GM19193 (cell line): Measurements from ENCODE around the gene TTLL6.

Source experiments
- POLR2A ChIP-seq: IDR thresholded peaks from 4 replicates; pipeline ENCODE4 v1.6.1; 2011; ENCODE audit not compliant: insufficient read depth, insufficient read length; ENCODE audit errors: extremely low read depth

The TTLL6 gene

DNA sequence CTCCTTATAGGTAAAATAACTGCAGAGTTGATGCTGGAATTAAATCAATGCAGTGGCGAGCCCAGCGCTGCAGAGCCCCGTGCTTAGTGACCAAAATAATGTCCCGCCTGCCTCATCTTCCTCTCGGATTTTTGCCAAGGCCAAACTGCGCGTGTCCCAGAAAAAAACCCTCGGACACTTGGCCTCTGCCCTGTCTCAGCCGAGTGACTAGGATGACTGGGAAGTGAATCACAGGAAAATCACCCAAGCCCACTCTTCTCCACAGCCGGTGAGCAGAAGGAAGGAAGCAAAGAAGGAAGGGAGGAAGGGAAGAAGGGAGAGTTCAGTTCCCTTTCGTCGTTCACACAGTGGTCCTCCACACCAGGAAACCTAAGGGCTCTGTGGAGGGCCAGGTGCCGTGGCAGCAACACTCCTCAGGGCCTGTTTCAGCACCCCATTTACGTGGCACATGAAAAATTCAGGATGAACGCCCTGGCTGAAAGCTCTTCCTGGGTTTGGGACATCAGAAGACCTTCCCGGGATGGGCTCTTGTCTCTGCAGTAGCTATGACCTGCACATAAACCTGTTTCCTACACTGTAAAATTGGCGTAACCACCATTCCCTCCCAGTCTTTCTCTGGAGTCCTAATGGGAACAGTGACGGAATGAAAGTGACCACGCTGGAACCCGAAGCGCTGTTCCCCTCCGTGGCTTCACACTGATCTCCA, 63.1 kb downstream of the TTLL6 start:
- TF ChIP-seq POLR2A, result no peak

DNA sequence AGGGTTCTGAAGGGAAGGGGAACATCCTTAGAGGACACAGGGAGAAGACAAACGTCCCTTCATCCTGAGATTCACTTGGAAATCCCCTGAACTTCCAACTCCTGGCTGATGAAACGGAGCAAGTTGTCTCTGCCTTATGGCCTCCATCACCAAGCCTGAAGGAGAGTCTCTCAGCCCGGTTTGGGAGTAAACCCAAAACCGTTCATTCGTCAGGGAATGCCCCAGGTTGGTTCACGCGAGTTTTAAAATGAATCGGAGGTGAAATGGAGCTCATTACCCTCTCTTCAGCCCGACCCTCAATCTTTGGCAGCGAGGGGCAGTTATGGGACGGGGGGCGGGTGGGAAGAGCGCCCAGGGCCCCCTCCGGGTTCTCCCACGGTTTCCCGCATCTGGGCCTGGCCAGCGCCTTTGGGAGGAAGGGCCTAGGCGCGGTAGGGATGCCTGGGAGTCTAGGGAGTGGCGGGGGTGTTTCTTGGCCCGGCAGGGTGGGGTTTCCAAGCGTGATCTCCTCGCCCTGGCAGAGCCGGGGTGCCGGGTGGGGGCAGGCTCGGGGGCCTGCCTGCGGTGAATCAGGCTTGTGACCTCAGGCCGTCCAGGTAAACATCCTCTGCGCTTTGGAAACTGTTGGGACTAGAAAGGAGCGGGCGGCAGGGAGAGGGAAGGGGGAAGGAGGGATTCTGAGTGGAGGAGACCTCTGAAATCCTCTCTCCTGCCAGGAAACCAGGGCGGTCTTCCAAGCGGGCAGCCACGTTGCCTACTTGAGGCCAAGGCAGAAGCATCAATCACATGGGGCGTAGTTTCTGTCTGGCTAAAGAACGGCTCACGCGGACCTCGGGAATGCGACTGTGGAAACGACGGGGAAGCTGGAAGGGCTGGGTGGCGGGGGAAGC, 64.4 kb downstream of the TTLL6 start:
- TF ChIP-seq POLR2A, result no peak

DNA sequence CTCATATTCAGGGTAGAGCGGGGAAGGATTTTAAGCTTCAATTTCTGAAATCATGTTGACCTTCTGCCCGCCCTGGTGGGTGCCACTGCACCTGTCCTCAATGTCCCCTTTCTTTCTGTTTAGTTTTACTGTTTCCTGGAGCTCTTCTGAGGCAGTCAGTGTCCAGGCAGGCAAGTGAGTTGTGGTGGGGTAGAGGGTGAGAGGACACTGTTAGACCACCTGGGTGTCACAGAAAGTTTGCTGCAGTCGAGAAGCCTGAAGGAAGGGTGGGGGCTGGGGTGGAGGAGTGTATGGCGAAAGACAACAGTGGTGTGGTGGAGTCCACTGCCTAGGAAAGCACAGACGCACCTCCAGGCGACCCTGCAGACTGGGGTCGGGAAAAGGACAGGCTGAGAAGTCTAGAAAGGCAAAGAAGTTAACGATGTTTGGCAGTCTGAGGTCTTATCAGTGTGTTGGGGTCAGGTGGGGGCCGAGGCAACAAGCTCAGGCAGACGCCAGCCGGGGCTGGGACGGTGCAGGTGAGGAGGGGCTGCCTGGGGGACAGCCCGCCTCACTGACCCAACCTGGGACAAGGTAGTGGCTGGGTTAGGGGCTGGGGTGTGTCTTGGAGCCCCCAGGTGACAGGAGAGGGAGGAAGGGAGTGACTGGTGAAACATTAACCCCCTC, 65.2 kb downstream of the TTLL6 start:
- TF ChIP-seq POLR2A, result no peak

DNA sequence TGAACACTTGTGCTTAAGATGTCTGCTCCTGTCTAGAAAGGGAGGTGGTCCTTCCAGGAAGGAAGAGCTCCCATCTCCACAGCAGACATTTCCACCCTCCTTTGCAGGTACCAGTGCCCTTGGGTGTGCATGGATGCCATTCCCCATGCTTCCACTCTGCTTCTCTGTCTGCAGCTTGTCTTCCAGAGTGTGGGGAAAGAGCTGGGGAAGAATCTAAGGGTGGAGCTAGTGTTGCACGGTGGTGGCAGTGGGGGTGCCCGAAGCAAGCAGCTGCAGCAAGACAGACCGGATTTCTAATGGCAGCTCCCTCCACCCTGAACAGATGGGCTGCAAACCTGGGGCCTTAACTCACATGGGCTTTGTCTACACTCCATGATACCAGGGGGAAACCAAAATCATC, 65.9 kb downstream of the TTLL6 start:
- TF ChIP-seq POLR2A, result no peak

DNA sequence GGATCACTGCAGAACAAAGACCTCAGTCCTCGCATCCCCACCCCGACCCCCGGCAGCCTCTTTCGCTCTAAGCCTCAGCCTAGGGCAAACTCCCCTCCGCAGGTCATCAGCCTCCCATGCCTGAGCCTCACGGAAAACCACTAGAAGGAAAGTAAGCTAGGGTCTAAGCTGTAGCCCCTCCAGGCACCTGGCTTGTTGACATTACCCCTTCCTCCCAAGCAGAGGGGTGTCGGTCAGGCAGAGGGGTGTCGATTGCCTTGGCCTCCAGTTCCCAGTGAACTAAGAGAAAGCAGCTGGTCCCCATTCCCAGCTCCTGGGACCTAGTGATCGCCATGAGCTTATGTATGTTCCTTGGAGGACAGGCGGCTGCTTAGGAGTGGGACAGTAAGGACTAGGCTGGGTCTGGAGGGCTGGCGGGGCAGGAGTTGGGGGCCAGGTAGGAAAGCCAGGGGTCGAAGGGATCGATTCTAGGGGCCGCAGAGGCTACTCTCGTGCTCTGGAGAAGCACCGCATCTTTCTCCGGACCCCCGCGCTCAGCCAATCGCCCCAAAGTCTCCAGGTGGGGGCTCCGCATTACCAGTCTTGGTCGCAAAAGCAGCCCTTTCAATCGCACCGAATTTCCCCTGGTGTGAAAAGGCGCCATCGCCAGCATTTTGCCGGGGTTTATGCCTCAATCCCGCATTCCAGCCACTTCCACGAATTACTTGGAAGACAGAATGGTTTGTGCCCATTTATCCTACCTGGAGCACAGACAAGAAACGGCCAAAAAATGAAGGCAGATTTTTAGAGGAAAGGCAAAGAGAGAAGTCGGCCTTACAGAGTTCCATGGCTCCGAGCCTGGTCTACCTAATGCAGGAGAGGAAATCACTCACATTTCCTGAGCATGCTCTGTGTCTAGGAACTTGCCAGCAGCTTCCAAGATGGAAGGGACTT, 67.1 kb downstream of the TTLL6 start:
- no peak for TF ChIP-seq POLR2A

DNA sequence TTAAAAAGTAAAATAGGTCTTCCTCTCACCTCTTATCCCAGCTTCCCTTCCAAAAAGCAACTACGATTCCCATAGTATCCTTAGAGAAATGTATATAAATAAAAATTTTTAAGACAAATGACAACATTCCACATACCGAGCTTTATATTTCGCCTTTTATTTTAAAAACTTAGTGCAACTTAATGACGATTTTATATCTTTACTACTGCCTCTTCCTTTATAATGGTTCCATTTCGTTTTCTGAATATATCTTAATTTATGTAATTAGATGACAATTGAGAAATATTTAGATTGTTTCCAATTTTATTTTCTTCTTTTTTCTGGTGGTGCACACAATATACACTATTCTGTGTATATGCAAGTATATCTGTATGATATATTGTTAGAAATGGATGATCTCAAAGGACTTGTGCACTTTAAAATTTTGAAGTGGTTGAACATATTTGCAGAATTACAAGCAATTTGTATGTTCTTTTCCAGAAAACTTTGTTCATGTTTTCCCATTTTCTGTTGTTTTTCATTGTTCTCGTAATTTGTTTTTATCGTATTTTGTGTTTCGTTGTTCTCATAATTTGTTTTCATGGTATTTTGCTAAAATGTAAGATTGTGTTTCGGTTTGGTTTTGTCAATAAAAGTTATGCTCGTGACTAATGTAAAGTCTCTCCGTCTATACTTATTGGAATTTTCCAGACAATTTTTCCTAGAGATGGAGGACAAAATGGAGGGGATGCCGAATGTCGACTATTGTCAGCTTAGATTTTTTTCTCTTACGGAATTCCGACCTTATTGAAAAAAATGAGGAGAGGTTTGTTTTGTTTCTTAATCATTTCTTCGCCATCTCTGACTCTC, 68.1 kb downstream of the TTLL6 start:
- no peak for TF ChIP-seq POLR2A

DNA sequence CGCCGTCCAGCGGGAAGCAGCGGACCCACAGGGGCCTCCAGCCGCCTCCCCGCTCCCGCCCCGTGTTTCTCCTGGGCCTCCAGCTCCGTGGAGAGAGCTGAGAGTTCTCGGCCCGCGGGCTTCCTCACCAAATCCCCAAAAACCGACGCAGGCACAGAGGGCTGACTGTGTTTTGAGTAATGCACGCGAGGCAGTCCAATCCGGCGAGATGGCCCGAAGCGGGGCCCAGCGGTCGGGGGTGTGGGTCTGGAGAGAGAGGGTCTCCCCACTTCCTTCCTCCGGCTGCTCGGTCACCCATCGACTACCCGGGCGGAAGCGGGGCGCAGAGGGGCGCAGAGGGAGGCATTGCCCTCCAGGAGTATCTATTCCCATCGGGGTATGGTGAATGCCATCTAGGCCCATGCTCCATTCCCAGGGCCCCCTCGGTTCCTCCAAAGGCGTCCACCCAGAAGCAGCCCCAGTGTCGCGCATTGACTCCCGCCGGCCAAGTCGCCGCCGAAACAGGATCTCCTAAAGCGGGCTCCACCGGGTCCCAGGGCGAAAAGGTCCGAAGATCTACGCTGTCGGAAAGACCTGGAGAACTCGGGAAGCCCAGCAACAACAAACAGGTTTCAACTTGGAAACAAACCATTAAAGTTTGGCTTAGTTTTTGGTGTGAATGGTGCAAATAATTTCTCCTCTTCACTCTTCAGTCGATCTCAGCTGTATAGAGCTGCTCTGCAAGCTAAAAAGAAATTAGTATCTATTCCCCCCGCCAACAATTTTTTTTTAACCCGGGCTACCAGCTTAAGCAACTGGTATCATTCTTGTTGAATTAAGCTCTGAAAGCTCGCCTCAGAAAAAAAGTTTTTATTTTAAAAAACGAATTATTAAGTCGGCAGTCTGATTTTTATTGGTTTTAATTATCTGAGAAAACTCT, 69.3 kb downstream of the TTLL6 start:
- no peak for TF ChIP-seq POLR2A

DNA sequence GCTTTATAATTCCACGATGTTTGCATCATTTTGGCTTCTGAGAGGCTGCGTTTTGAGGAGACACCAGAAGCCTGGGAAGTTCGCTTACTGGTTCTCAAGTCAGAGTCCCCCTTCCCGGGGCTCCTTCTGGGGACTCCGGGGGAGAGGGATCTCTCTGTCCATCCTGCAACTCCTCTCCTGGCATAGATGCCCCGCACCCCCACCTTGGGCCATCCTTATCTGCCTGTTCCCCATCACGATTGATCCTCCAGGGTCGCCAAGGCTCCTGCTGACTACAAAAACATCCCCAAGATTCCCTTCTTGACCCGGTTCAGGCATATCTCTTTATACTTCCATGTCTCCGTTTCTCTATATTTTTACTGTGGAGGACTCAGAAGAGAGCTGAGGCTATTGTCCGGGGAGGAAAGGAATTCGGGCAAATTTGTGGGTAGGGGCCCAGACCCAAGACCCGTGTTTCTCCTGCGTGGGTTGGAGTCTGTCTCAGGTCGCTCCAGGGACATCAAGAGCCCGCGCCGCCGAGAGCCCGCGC, 70.0 kb downstream of the TTLL6 start:
- no peak for TF ChIP-seq POLR2A

DNA sequence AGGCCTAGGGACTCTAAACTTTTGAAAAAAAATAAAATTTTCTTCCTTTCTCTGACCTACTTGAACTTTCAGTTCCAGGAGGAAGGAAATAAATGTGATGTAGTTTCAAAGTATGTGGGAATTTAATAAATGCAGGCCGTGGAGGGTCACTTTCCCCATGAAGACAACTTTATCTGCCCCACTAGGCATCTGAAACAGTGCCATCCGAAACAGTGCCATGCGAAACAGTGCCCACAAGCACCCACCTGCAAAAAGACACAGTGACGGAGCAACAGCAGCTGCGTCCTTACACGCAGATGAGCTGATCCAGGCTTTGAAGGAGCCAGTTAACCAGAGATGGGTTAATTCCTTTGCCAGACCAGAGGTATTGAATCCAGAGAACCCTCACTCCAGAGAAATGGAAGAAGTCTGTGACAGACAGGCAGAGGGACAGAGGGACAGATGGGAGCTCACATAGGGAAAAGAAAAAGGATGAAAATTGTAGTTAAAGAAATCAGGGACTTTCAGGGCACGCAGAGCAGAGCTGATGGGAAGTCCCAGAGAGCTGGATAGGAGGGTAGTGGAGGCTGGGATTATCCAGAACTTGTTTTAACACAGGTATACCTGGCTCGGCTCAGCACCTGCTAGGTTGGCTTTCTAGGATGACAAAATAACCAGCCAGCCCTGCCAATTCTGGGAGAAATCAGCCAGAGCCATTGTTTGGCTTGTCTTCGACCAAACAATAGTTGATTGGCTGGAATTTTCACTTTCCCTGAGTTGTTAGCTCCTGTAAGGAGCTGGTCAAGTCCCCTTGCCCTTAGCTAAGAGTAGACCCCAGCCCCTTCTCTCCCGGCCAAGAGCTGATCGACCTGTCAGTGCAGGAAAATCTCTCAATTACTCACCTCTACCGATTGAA, 71.4 kb downstream of the TTLL6 start:
- TF ChIP-seq POLR2A, result no peak

DNA sequence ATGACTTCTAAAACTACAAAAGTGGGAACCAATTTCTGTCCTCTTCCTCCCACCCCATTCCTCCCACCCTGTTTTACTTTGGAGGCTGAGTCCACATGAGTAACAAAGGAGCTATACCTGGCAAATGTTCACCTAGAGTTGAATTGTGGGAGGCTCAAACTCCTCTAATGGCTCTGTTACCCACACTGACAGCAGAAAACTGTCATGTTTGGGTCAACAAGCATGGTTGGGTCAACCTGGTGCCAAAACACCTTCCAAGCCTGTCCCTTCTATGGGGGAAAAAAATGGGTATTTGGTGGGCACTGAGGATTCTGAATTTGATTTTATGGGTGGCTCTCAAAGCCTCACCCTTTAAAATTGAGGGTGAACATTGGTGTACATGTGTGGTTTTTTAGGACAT, 76.5 kb downstream of the TTLL6 start:
- no peak for TF ChIP-seq POLR2A

DNA sequence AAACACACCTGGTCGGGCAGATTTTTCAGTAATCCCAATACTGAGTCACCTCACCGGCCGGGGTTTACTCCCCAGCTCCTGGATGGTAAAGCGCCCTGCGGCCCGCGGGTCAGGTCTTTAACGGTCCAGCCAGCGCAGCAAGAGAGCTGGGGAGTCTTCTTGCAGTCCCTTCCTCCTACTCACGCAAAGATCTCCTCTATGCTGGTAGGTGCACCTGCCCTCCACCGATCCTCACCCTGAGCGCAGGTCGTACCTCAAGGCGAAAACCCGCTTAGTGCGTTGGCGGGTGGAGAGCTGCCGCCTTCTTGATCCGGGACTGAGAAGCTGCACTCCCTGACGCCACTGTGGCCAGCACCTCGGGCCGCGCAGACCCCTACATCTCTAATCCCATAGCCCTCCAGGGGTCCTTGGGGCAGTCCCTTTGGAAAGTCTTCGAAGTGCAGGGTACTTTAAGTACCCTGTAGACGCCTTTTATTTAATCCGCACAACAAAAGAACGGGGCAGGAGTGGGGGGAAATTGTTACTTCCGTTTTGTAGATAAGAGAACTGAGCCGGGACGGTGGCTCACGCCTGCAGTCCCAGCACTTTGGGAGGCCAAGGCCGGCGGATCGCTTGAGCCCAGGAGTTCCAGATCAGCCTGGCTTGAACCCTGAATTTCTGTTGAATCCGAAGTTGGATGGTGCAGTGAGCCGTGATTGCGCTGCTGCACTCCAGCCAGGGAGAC, 78.1 kb downstream of the TTLL6 start:
- no peak for TF ChIP-seq POLR2A
